HepG2 (cell line): ENCODE results near the gene EEF1E1. TPM values are rescaled to one million over a fixed set of nuclear protein-coding genes. Genes with fewer than 3 reads are reported as not detected.

Experiments used
- ARNT ChIP-seq: fragments of 450-650 bp; IDR thresholded peaks from 2 replicates; pipeline ENCODE4 v1.6.1; 2017
- ARNT2 ChIP-seq: sonication (generic); formaldehyde crosslinking; IDR thresholded peaks from 2 replicates; pipeline ENCODE4 v1.8.0; 2022; ENCODE audit warnings: mild to moderate bottlenecking, low read depth, missing genetic modification reagents, moderate library complexity
- ATF1 ChIP-seq: IDR thresholded peaks from 2 replicates; pipeline ENCODE4 v1.6.1; 2016; ENCODE audit warnings: mild to moderate bottlenecking, control low read depth
- BRD4 ChIP-seq: sonication (generic); formaldehyde crosslinking; IDR thresholded peaks from 2 replicates; pipeline ENCODE4 v1.4.0; 2020; ENCODE audit warnings: missing genetic modification reagents
- CBX2 ChIP-seq, 2 experiments: fragments of 200-600 bp in 1 of 2; sonication (generic); formaldehyde crosslinking in 1 of 2; IDR thresholded peaks; 2 replicates each; pipeline versions ENCODE4 v1.7.0 to v1.8.1; 2018 to 2022; ENCODE audit warnings: low read depth in 2 of 2, low read length in 1 of 2, mild to moderate bottlenecking in 1 of 2, missing genetic modification reagents in 1 of 2
- CENPX ChIP-seq: sonication (generic); formaldehyde crosslinking; IDR thresholded peaks from 2 replicates; pipeline ENCODE4 v1.9.0; 2021; ENCODE audit warnings: mild to moderate bottlenecking, missing genetic modification reagents, moderate library complexity
- ETV5 ChIP-seq: IDR thresholded peaks from 2 replicates; pipeline ENCODE4 v1.6.1; 2018; ENCODE audit warnings: missing biosample characterization, missing genetic modification reagents, inconsistent platforms, borderline replicate concordance
- FLYWCH1 ChIP-seq: sonication (generic); formaldehyde crosslinking; IDR thresholded peaks from 2 replicates; pipeline ENCODE4 v1.8.1; 2023; ENCODE audit warnings: mild to moderate bottlenecking, missing genetic modification reagents
- HNF4G ChIP-seq, 2 experiments: sonication (generic) in 1 of 2; formaldehyde crosslinking in 1 of 2; IDR thresholded peaks; 2 replicates each; pipeline versions ENCODE4 v1.4.0 to v1.6.1; 2011 to 2020; ENCODE audit warnings: borderline replicate concordance in 2 of 2, low read depth in 2 of 2, mild to moderate bottlenecking in 2 of 2, low read length in 1 of 2, missing genetic modification reagents in 1 of 2, moderate library complexity in 1 of 2
- HNRNPK ChIP-seq: fragments of 200-400 bp; formaldehyde crosslinking; IDR thresholded peaks from 2 replicates; pipeline ENCODE4 v1.6.1; 2018; ENCODE audit warnings: low read length, low read depth, moderate library complexity, mild to moderate bottlenecking; ENCODE audit not compliant: poor library complexity, severe bottlenecking
- HOXA7 ChIP-seq: sonication (generic); formaldehyde crosslinking; IDR thresholded peaks from 2 replicates; pipeline ENCODE4 v1.8.1; 2022; ENCODE audit warnings: mild to moderate bottlenecking, missing genetic modification reagents, moderate library complexity
- MAFF ChIP-seq: IDR thresholded peaks from 2 replicates; pipeline ENCODE4 v1.6.1; 2011; ENCODE audit warnings: low read depth, low read length, improper control_type of control experiment
- MNT ChIP-seq: fragments of 450-650 bp; IDR thresholded peaks from 2 replicates; pipeline ENCODE4 v1.6.1; 2016
- MTA3 ChIP-seq: sonication (generic); formaldehyde crosslinking; IDR thresholded peaks from 2 replicates; pipeline ENCODE4 v1.4.0; 2020; ENCODE audit warnings: missing genetic modification reagents
- MXD1 ChIP-seq: sonication (generic); formaldehyde crosslinking; IDR thresholded peaks from 2 replicates; pipeline ENCODE4 v1.4.0; 2020; ENCODE audit warnings: mild to moderate bottlenecking, missing genetic modification reagents
- MXD4 ChIP-seq: IDR thresholded peaks from 2 replicates; pipeline ENCODE4 v1.6.1; 2016; ENCODE audit warnings: mild to moderate bottlenecking, missing biosample characterization, missing genetic modification reagents
- NAIF1 ChIP-seq: sonication (generic); formaldehyde crosslinking; IDR thresholded peaks from 2 replicates; pipeline ENCODE4 v1.5.0; 2020; ENCODE audit warnings: mild to moderate bottlenecking, missing genetic modification reagents, borderline replicate concordance
- NFYB ChIP-seq: sonication (generic); formaldehyde crosslinking; IDR thresholded peaks from 2 replicates; pipeline ENCODE4 v1.4.0; 2020; ENCODE audit warnings: missing genetic modification reagents
- SAP130 ChIP-seq: IDR thresholded peaks from 2 replicates; pipeline ENCODE4 v1.6.1; 2016; ENCODE audit warnings: low read depth
- TBX3 ChIP-seq: fragments of 450-650 bp; IDR thresholded peaks from 2 replicates; pipeline ENCODE4 v1.6.1; 2017; ENCODE audit warnings: antibody characterized with exemption, mild to moderate bottlenecking, inconsistent platforms, borderline replicate concordance
- USF2 ChIP-seq, 2 experiments: sonication (generic) in 1 of 2; formaldehyde crosslinking in 1 of 2; IDR thresholded peaks; 2 replicates each; pipeline versions ENCODE4 v1.5.1 to v1.6.1; 2011 to 2020; ENCODE audit warnings: borderline replicate concordance in 1 of 2, low read depth in 1 of 2, low read length in 1 of 2, mild to moderate bottlenecking in 1 of 2, missing genetic modification reagents in 1 of 2, moderate library complexity in 1 of 2
- ZBTB1 ChIP-seq: sonication (generic); formaldehyde crosslinking; IDR thresholded peaks from 2 replicates; pipeline ENCODE4 v1.4.0; 2020; ENCODE audit warnings: missing genetic modification reagents, borderline replicate concordance
- ZBTB25 ChIP-seq: IDR thresholded peaks from 2 replicates; pipeline ENCODE4 v1.6.1; 2018; ENCODE audit warnings: missing genetic modification reagents
- ZNF20 ChIP-seq: sonication (generic); formaldehyde crosslinking; IDR thresholded peaks from 2 replicates; pipeline ENCODE4 v1.4.0; 2020; ENCODE audit warnings: mild to moderate bottlenecking, moderate library complexity, missing genetic modification reagents
- ZNF382 ChIP-seq: sonication (generic); formaldehyde crosslinking; IDR thresholded peaks from 2 replicates; pipeline ENCODE4 v1.5.0; 2020; ENCODE audit warnings: missing genetic modification reagents, mild to moderate bottlenecking, borderline replicate concordance
- ZNF562 ChIP-seq: sonication (generic); formaldehyde crosslinking; IDR thresholded peaks from 2 replicates; pipeline ENCODE4 v1.8.0; 2022; ENCODE audit warnings: missing genetic modification reagents, borderline replicate concordance
- ZNF629 ChIP-seq: sonication (generic); formaldehyde crosslinking; conservative IDR thresholded peaks from 2 replicates; pipeline ENCODE4 v1.5.0; 2020; ENCODE audit warnings: missing genetic modification reagents
- polyA plus RNA-seq, 8 experiments: library from polyadenylated mRNA; depleted of rRNA in 3 of 8; stranded (reverse) in 7 of 8; unstranded in 1 of 8; fragments of >200 nt; fragmentation: Illumina TruSeq in 4 of 8; extraction: Trizol in 4 of 8; gene quantifications; 2 replicates each; pipeline versions ENCODE4 v1.2.1 to v1.2.3, GENCODE V29; 2011 to 2016; ENCODE audit warnings: low read depth in 4 of 8, missing spikeins in 1 of 8, mixed read lengths in 1 of 8; ENCODE audit not compliant: insufficient read depth in 1 of 8
- total RNA-seq, 5 experiments: library from RNA; depleted of rRNA; stranded (reverse); fragments of >200 nt; fragmentation: Illumina TruSeq; extraction: Trizol; gene quantifications; 2 replicates each; pipeline ENCODE4 v1.2.3, GENCODE V29; 2016; ENCODE audit warnings: low read depth in 1 of 5

Gene EEF1E1
- total and polyA plus RNA-seq, 2 of the 13 experiments (the other 11 are each of a cell fraction or from before 2014, with no cell fraction given), result 128 to 188 TPM

GRCh38 chr6:8110725-8111124, 8.4 kb upstream of the EEF1E1 start (continued):
- TF ChIP-seq ZBTB25 (0 out of 2 replicates have a peak, but pooled peaks have one; percentile 23), BRD4 (CRISPR knock-in tag) (no peak), ZNF20 (no peak), CENPX (CRISPR knock-in tag) (no peak), HOXA7 (no peak), MNT (no peak), ARNT2 (CRISPR knock-in tag) (no peak), ZNF629 (0 out of 2 replicates have a peak, but pooled peaks have one; percentile 12), SAP130 (CRISPR knock-in tag) (peak; percentile 57), ETV5 (CRISPR knock-in tag) (no peak), ZNF382 (no peak), ZBTB1 (CRISPR knock-in tag) (no peak), MTA3 (CRISPR knock-in tag) (no peak), MXD4 (CRISPR knock-in tag) (no peak), TBX3 (no peak), ATF1 (CRISPR knock-in tag) (no peak), FLYWCH1 (no peak), CBX2 (IDR thresholded peaks at IDR 0.05; ENCODE audit: low read depth, low read length) (no peak), CBX2 (CRISPR knock-in tag; IDR thresholded peaks at IDR 0.05; ENCODE audit: low read depth) (no peak), ZNF562 (CRISPR knock-in tag) (no peak), HNRNPK (no peak), MXD1 (CRISPR knock-in tag) (no peak), NAIF1 (no peak), NFYB (no peak), ARNT (no peak), USF2 (IDR thresholded peaks at IDR 0.05; ENCODE audit: low read depth, low read length) (no peak), USF2 (CRISPR knock-in tag; IDR thresholded peaks at IDR 0.05; ENCODE audit: borderline replicate concordance) (no peak), MAFF (no peak), HNF4G (IDR thresholded peaks at IDR 0.05; ENCODE audit: borderline replicate concordance, low read depth, low read length) (peak; percentile 37; the same call in 1 of the 2 replicates), HNF4G (CRISPR knock-in tag; IDR thresholded peaks at IDR 0.05; ENCODE audit: borderline replicate concordance, low read depth) (no peak)
